ENCODE data around the gene NPAT. TPM values are rescaled to one million over a fixed set of nuclear protein-coding genes. Genes with fewer than 3 reads are reported as not detected.
"Not testable (repeated sequence)": the region's sequence is repeated elsewhere in the genome, so short reads cannot be mapped to it uniquely, and the experiment has no call there.

NPAT gene
- total and polyA plus RNA-seq, 8 donors: 1.4 to 10.0 (median 4.9) TPM

- no peak for TF ChIP-seq CTCF (IDR thresholded peaks at IDR 0.05)
- intact Hi-C loops (cut with DNase I): no loop called here
These were observed 97.3 kb downstream of the NPAT start for GRCh38 chr11:108125096-108125495.

GRCh38 chr11:108122166-108122628 is 100.2 kb downstream of the NPAT start:
- WGBS, 2 donors: 11 to 14% methylated on average over 9 of the region's 9 CpGs
- Histone ChIP-seq H3K36me3 (no peaks in the 10 kb centered on the region), H3K9me3 (no peaks in the 10 kb centered on the region), H3K27ac (peak overlapping the region; percentile 81 to 96 (median 96)), H3K4me3 (peak overlapping the region; percentile 45 to 75 (median 60)), H3K27me3 (no peaks in the 10 kb centered on the region), H3K4me1 (peaks cover 18 to 25% (median 23%) of the 10 kb centered on the region in 3 donors)
- intact Hi-C loops (cut with DNase I): no loop called here
- DNase-seq (peak in 2 of 6 donors; percentile 35 to 37), ATAC-seq (peak; percentile 35 to 51 (median 46)), FAIRE-seq (no peak)
- TF ChIP-seq CTCF (IDR thresholded peaks at IDR 0.05): no peak

More at GRCh38 chr11:108125096-108125495, 97.3 kb downstream of the NPAT start:
- Histone ChIP-seq H3K27me3 (no peaks in the 10 kb centered on the region), H3K4me3 (no peak overlapping the region), H3K9me3 (no peaks in the 10 kb centered on the region), H3K4me1 (peaks cover 18 to 25% (median 23%) of the 10 kb centered on the region in 3 donors), H3K27ac (peak overlapping the region in 1 of 4 donors; percentile 96), H3K36me3 (peaks cover 0 to 5% (median 0%) of the 10 kb centered on the region in 3 donors)
- 68% methylated on average over 5 of the region's 5 CpGs for WGBS, 2 donors
- no peak for ATAC-seq
- FAIRE-seq: no peak
- no peak for DNase-seq

GRCh38 chr11:108121274-108122155 is 100.9 kb downstream of the NPAT start, which contains the start of gene ACAT1:
Gene ACAT1 (plus strand): TSS chr11:108121567. CDS start chr11:108121607, 40 bp downstream.
- peaks cover 18 to 25% (median 23%) of the 10 kb centered on the region in 3 donors for H3K4me1 ChIP-seq
- peak within 1 kb of the TSS; percentile 81 to 96 (median 96) for H3K27ac ChIP-seq

GRCh38 chr11:108120936-108121273 is 101.5 kb downstream of the NPAT start:
- FAIRE-seq; intact Hi-C loops (cut with DNase I); H3K36me3 ChIP-seq; DNase-seq; ATAC-seq; H3K27me3 ChIP-seq; H3K9me3 ChIP-seq: not testable (repeated sequence)
- Histone ChIP-seq H3K4me1 (peaks cover 21 to 29% (median 26%) of the 10 kb centered on the region in 3 donors), H3K4me3 (peak overlapping the region in 2 of 4 donors; percentile 63 to 75), H3K27ac (peak overlapping the region; percentile 81 to 96 (median 96))
- 50 to 52% methylated on average over 7 of the region's 7 CpGs for WGBS, 2 donors

More at GRCh38 chr11:108121274-108122155, 100.9 kb downstream of the NPAT start, which contains the start of gene ACAT1:
- peak; percentile 97 to 100 (median 98) for DNase-seq
- H3K36me3 ChIP-seq: no peaks in the 10 kb centered on the region
- H3K4me3 ChIP-seq: peak within 1 kb of the TSS; percentile 45 to 75 (median 60)
- intact Hi-C loops (cut with DNase I): no loop called here
- no peaks in the 10 kb centered on the region for H3K27me3 ChIP-seq
- 0% methylated on average over 73 of the region's 73 CpGs for WGBS, 2 donors
- peak; percentile 91 to 96 (median 93) for ATAC-seq
- H3K9me3 ChIP-seq: no peaks in the 10 kb centered on the region
- FAIRE-seq: no peak
- TF ChIP-seq CTCF (IDR thresholded peaks at IDR 0.05): peak; percentile 20 to 46 (median 26)

- H3K4me1 ChIP-seq: peaks cover 9 to 17% (median 12%) of the 10 kb centered on the region in 3 donors
- H3K27ac ChIP-seq: no peak overlapping the region
- peak; percentile 37 for FAIRE-seq
- no peak for DNase-seq
- intact Hi-C loops (cut with DNase I): no loop called here
- H3K9me3 ChIP-seq: no peaks in the 10 kb centered on the region
- peak in 3 of 4 donors; percentile 31 to 37 (median 32) for TF ChIP-seq CTCF (IDR thresholded peaks at IDR 0.05)
- H3K27me3 ChIP-seq: no peaks in the 10 kb centered on the region
- no peak overlapping the region for H3K4me3 ChIP-seq
- no peaks in the 10 kb centered on the region for H3K36me3 ChIP-seq
- no peak for ATAC-seq
These were observed 104.6 kb downstream of the NPAT start for GRCh38 chr11:108117746-108118371.

Measured in pancreas (tissue), 10 donors.